K562 (cell line): ENCODE data around the gene SLC9A2. TPM values are rescaled to one million over a fixed set of nuclear protein-coding genes. Genes with fewer than 3 reads are reported as not detected.

Source experiments
- ATAC-seq: fragments of 200-7000 bp; cut with Tn5 transposase; 3 replicates; pipeline ENCODE4 v1.9.1; 2020; ENCODE audit warnings: moderate library complexity
- BruUV-seq: library from RNA; stranded (reverse); fragments of 400-500 nt; replicated peaks from 2 replicates; lab custom pipeline; 2021; lab: Mats Ljungman, UMichigan
- CTCF ChIA-PET: fragments of 300-600 bp; formaldehyde crosslinking; extraction: SDS; loops from one replicate; lab custom pipeline; 2021; ENCODE audit warnings: low intra/inter-chr PET ratio; lab: Yijun Ruan, JAX
- POLR2A ChIA-PET: fragments of 300-600, 350-650 bp; sonication (Branson Sonifier 250); formaldehyde crosslinking; extraction: SDS; loops from one replicate; lab custom pipeline; 2021; ENCODE audit warnings: antibody characterized with exemption, inconsistent platforms; lab: Yijun Ruan, JAX
- DNase-seq, 4 experiments: peaks; one replicate each; pipeline versions ENCODE4 v3.0.0 to v3.0.0-alpha.2; 2011 to 2018; ENCODE audit warnings: low spot score in 3 of 4, mixed read lengths in 3 of 4; ENCODE audit errors: extremely low read depth in 1 of 4
- FAIRE-seq: peaks from 2 replicates; lab custom pipeline; 2011; peaks lifted over from hg19 to GRCh38; lab: Jason Lieb, UNC
- H2AFZ ChIP-seq: 2 replicates; pipeline ENCODE4 v1.6.0; 2011; ENCODE audit warnings: low read depth, low read length, control low read depth, inconsistent platforms
- H3K27ac ChIP-seq: fragments of 200-600 bp; 3 replicates; pipeline ENCODE4 v1.8.0; 2011; ENCODE audit warnings: low read depth, mild to moderate bottlenecking, control low read depth, inconsistent platforms, low read length, moderate library complexity, mixed read lengths; ENCODE audit errors: extremely low read depth
- H3K27me3 ChIP-seq, 2 experiments: fragments of 300-600 bp in 1 of 2; 2 replicates in 1 of 2; 3 replicates in 1 of 2; pipeline versions ENCODE4 v1.6.0 to v1.8.0; 2011; ENCODE audit warnings: inconsistent platforms in 2 of 2, low read length in 2 of 2, mild to moderate bottlenecking in 1 of 2, mixed read lengths in 1 of 2, moderate library complexity in 1 of 2; ENCODE audit not compliant: control insufficient read depth in 2 of 2, insufficient read depth in 2 of 2
- H3K36me3 ChIP-seq: fragments of 300-600 bp; 3 replicates; pipeline ENCODE4 v1.8.0; 2011; ENCODE audit warnings: mild to moderate bottlenecking, low read length, inconsistent platforms; ENCODE audit not compliant: control insufficient read depth, insufficient read depth
- H3K4me1 ChIP-seq, 2 experiments: fragments of 200-600 bp in 1 of 2; replicated peaks in 1 of 2; 2 replicates in 1 of 2; 3 replicates in 1 of 2; pipeline versions ENCODE4 v1.5.1 to v1.8.0; 2011; ENCODE audit warnings: inconsistent platforms in 2 of 2, low read length in 2 of 2, mild to moderate bottlenecking in 1 of 2, mixed read lengths in 1 of 2, moderate library complexity in 1 of 2; ENCODE audit not compliant: control insufficient read depth in 2 of 2, insufficient read depth in 2 of 2
- H3K4me2 ChIP-seq: 2 replicates; pipeline ENCODE4 v1.6.1; 2011; ENCODE audit warnings: low read length, control low read depth, inconsistent platforms, mixed read lengths; ENCODE audit not compliant: insufficient read depth
- H3K4me3 ChIP-seq: fragments of 200-600 bp; sonication (generic), shearing (Covaris generic); 2 replicates; pipeline ENCODE4 v1.5.1; 2016; ENCODE audit warnings: control low read depth, inconsistent platforms
- H3K79me2 ChIP-seq: fragments of 200-600 bp; 3 replicates; pipeline ENCODE4 v1.8.0; 2011; ENCODE audit warnings: low read length, inconsistent platforms; ENCODE audit not compliant: control insufficient read depth, insufficient read depth
- H3K9ac ChIP-seq, 2 experiments: 2 replicates each; pipeline versions ENCODE4 v1.6.0 to v1.6.1; 2011; ENCODE audit warnings: low read depth in 2 of 2, low read length in 2 of 2, control low read depth in 1 of 2, inconsistent platforms in 1 of 2, mild to moderate bottlenecking in 1 of 2, mixed read lengths in 1 of 2; ENCODE audit not compliant: insufficient read depth in 1 of 2
- H3K9me1 ChIP-seq: one replicate; pipeline ENCODE4 v1.6.0; 2011; ENCODE audit warnings: inconsistent platforms, mild to moderate bottlenecking, low read length, moderate library complexity; ENCODE audit not compliant: control insufficient read depth, insufficient read depth
- H3K9me3 ChIP-seq: replicated peaks from 2 replicates; pipeline ENCODE4 v1.5.1; 2011; ENCODE audit warnings: low read depth, low read length, inconsistent platforms; ENCODE audit not compliant: control insufficient read depth, insufficient read depth
- H4K20me1 ChIP-seq: replicated peaks from 2 replicates; pipeline ENCODE4 v1.6.1; 2011; ENCODE audit warnings: low read length, inconsistent platforms, mixed read lengths; ENCODE audit not compliant: control insufficient read depth, insufficient read depth
- CHD7 ChIP-seq: fragments of 200-600 bp; sonication (generic); IDR thresholded peaks from one replicate; pipeline ENCODE4 v1.6.1; 2012; ENCODE audit warnings: mild to moderate bottlenecking, low read depth, low read length, inconsistent platforms
- FOXK1 ChIP-seq: sonication (generic); formaldehyde crosslinking; IDR thresholded peaks from 2 replicates; pipeline ENCODE4 v1.8.0; 2022; ENCODE audit warnings: missing genetic modification reagents, mild to moderate bottlenecking, borderline replicate concordance
- HSF4 ChIP-seq: fragments of 250-450 bp; sonication (Bioruptor Pico); IDR thresholded peaks from 2 replicates; pipeline ENCODE4 v2.1.2; 2022; ENCODE audit warnings: mild to moderate bottlenecking, moderate library complexity, borderline replicate concordance
- SIX5 ChIP-seq, 2 experiments: IDR thresholded peaks; 2 replicates each; pipeline ENCODE4 v1.6.1; 2011; ENCODE audit warnings: low read length in 2 of 2, borderline replicate concordance in 1 of 2, low read depth in 1 of 2, mild to moderate bottlenecking in 1 of 2, moderate library complexity in 1 of 2; ENCODE audit not compliant: insufficient read depth in 1 of 2
- ZNF212 ChIP-seq: fragments of 450-650 bp; formaldehyde crosslinking; IDR thresholded peaks from 2 replicates; pipeline ENCODE4 v1.4.0; 2020; ENCODE audit warnings: mild to moderate bottlenecking
- WGBS: fragments of 100-300 bp; shearing (Covaris generic); methylation state at CpG from one replicate; pipeline ENCODE4 v1.1.6; 2016; ENCODE audit warnings: low coverage, mixed read lengths; ENCODE audit not compliant: insufficient coverage; ENCODE audit errors: missing lambda C conversion rate; 5-methylcytosine and 5-hydroxymethylcytosine counted together
- in situ Hi-C: fragments of 300-500 bp; cut with MboI; formaldehyde crosslinking; loops from 4 replicates; pipeline ENCODE4 v1.15.0; 2018; ENCODE audit warnings: inconsistent platforms, mixed read lengths
- intact Hi-C: fragments of 100-400 bp; cut with micrococcal nuclease; formaldehyde crosslinking; loops from 2 replicates; pipeline ENCODE4 v1.14.2; 2022
- polyA plus RNA-seq, 8 experiments: library from polyadenylated mRNA; depleted of rRNA in 4 of 8; stranded (reverse) in 5 of 8; unstranded in 3 of 8; fragments of >200 nt; fragmentation: Nextera tagmentation in 2 of 8; fragmentation: Illumina TruSeq in 1 of 8; extraction: Ambion mirVana in 2 of 8; extraction: Trizol in 1 of 8; gene quantifications; 2 replicates each; pipeline versions ENCODE4 v1.2.1 to v1.2.3, GENCODE V29; 2011 to 2014; ENCODE audit warnings: inconsistent platforms in 1 of 8, missing spikeins in 1 of 8
- total RNA-seq, 7 experiments: library from RNA; depleted of rRNA in 6 of 7; stranded (reverse); fragments of >200 nt in 6 of 7; fragmentation: Illumina TruSeq in 2 of 7; extraction: Trizol in 2 of 7; gene quantifications; 2 replicates each; pipeline versions ENCODE4 v1.2.1 to v1.2.3, GENCODE V29; 2011 to 2021; ENCODE audit warnings: low replicate concordance in 1 of 7
- TF ChIP-seq, protein P1 (sequence below): fragments of 250-450 bp; sonication (Bioruptor Pico); IDR thresholded peaks from 2 replicates; pipeline ENCODE4 v1.5.1; 2021; ENCODE audit warnings: mild to moderate bottlenecking
- TF ChIP-seq, protein P2 (sequence below), 2 experiments: fragments of 450-650 bp; conservative IDR thresholded peaks; 2 replicates each; pipeline ENCODE4 v1.6.1; 2017; ENCODE audit warnings: mild to moderate bottlenecking in 2 of 2, moderate library complexity in 2 of 2

The SLC9A2 gene
- total and polyA plus RNA-seq, 9 of the 15 experiments (the other 6 are each of a cell fraction or from before 2014, with no cell fraction given), result 0.45 to 3.3 (median 1.6) TPM

GRCh38 chr2:102749938-102750337, 130.6 kb downstream of the SLC9A2 start:
- ChIA-PET CTCF (no interaction called here), POLR2A (no interaction called here)
- Histone ChIP-seq H3K9me1 (no peaks in the 10 kb centered on the region), H3K4me2 (no peak overlapping the region), H3K9me3 (no peaks in the 10 kb centered on the region), H2AFZ (no peak overlapping the region), H3K27me3 (no peaks in the 10 kb centered on the region; a peak in 1 of 5 replicates), H3K79me2 (peaks cover 3% of the 10 kb centered on the region; the same call in 1 of the 3 replicates), H3K36me3 (no peaks in the 10 kb centered on the region), H3K4me1 (no peaks in the 10 kb centered on the region), H4K20me1 (no peaks in the 10 kb centered on the region), H3K9ac (no peak overlapping the region), H3K4me3 (no peak overlapping the region), H3K27ac (no peak overlapping the region)
- no peak for DNase-seq
- in situ Hi-C loops, result no loop called here
- WGBS, result 55% methylated on average over 3 of the region's 3 CpGs
- no peak for FAIRE-seq
- no TSS peak for BruUV-seq
- ATAC-seq, result no peak
- intact Hi-C loops, result no loop called here
- TF ChIP-seq, protein P1, sequence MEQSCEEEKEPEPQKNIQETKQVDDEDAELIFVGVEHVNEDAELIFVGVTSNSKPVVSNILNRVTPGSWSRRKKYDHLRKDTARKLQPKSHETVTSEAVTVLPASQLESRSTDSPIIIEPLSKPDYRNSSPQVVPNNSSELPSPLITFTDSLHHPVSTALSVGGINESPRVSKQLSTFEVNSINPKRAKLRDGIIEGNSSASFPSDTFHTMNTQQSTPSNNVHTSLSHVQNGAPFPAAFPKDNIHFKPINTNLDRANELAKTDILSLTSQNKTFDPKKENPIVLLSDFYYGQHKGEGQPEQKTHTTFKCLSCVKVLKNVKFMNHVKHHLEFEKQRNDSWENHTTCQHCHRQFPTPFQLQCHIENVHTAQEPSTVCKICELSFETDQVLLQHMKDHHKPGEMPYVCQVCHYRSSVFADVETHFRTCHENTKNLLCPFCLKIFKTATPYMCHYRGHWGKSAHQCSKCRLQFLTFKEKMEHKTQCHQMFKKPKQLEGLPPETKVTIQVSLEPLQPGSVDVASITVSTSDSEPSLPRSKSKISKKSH (CRISPR knock-in tag), result no peak
- TF ChIP-seq ZNF212 (CRISPR knock-in tag) (no peak), SIX5 (IDR thresholded peaks at IDR 0.05; ENCODE audit: borderline replicate concordance in 1 of 2, insufficient read depth in 1 of 2, low read depth in 1 of 2, low read length in 2 of 2) (no peak), CHD7 (no peak), FOXK1 (no peak), HSF4 (no peak)
- TF ChIP-seq, protein P2, sequence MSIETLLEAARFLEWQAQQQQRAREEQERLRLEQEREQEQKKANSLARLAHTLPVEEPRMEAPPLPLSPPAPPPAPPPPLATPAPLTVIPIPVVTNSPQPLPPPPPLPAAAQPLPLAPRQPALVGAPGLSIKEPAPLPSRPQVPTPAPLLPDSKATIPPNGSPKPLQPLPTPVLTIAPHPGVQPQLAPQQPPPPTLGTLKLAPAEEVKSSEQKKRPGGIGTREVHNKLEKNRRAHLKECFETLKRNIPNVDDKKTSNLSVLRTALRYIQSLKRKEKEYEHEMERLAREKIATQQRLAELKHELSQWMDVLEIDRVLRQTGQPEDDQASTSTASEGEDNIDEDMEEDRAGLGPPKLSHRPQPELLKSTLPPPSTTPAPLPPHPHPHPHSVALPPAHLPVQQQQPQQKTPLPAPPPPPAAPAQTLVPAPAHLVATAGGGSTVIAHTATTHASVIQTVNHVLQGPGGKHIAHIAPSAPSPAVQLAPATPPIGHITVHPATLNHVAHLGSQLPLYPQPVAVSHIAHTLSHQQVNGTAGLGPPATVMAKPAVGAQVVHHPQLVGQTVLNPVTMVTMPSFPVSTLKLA (conservative IDR thresholded peaks at IDR 0.05), result no peak
